ENCODE measurements around the gene EDDM13. TPM values are rescaled to one million over a fixed set of nuclear protein-coding genes. Genes with fewer than 3 reads are reported as not detected.
"Not testable (repeated sequence)": the region's sequence is repeated elsewhere in the genome, so short reads cannot be mapped to it uniquely, and the experiment has no call there.

Gene EDDM13
- polyA plus RNA-seq, 2 donors = 2.8 to 3.0 TPM

- 81 to 84% methylated on average over 8 of the region's 8 CpGs for WGBS, 2 donors
Observed at GRCh38 chr19:56337077-56337476, 64.5 kb downstream of the EDDM13 start.

GRCh38 chr19:56339031-56339430 is 66.5 kb downstream of the EDDM13 start:
- not testable (repeated sequence) for H3K9me3 ChIP-seq (ENCODE audit: control insufficient read depth in 2 of 2, insufficient read depth in 1 of 2, low read depth in 1 of 2, low read length in 1 of 2); H3K4me1 ChIP-seq (ENCODE audit: control insufficient read depth in 2 of 2, insufficient read depth in 2 of 2, low read length in 1 of 2); H3K27ac ChIP-seq (ENCODE audit: low read depth in 2 of 2, low read length in 1 of 2); H3K4me3 ChIP-seq (ENCODE audit: low read depth in 1 of 2, low read length in 2 of 2); H3K27me3 ChIP-seq (ENCODE audit: control insufficient read depth in 1 of 2, insufficient read depth in 2 of 2, low read length in 2 of 2); H3K36me3 ChIP-seq (ENCODE audit: control insufficient read depth in 2 of 2, insufficient read depth in 2 of 2, low read length in 1 of 2)
- 90 to 97% methylated on average over 6 to 7 of the region's 10 CpGs for whole genome bisulfite sequencing, 2 donors

More at GRCh38 chr19:56337077-56337476, 64.5 kb downstream of the EDDM13 start:
- not testable (repeated sequence) for H3K9me3 ChIP-seq (ENCODE audit: control insufficient read depth in 2 of 2, insufficient read depth in 1 of 2, low read depth in 1 of 2, low read length in 1 of 2); H3K4me3 ChIP-seq (ENCODE audit: low read depth in 1 of 2, low read length in 2 of 2); H3K27me3 ChIP-seq (ENCODE audit: control insufficient read depth in 1 of 2, insufficient read depth in 2 of 2, low read length in 2 of 2); H3K27ac ChIP-seq (ENCODE audit: low read depth in 2 of 2, low read length in 1 of 2); H3K4me1 ChIP-seq (ENCODE audit: control insufficient read depth in 2 of 2, insufficient read depth in 2 of 2, low read length in 1 of 2); H3K36me3 ChIP-seq (ENCODE audit: control insufficient read depth in 2 of 2, insufficient read depth in 2 of 2, low read length in 1 of 2)

- Histone ChIP-seq H3K27me3 (ENCODE audit: control insufficient read depth in 1 of 2, insufficient read depth in 2 of 2, low read length in 2 of 2) (no peaks in the 10 kb centered on the region), H3K4me1 (ENCODE audit: control insufficient read depth in 2 of 2, insufficient read depth in 2 of 2, low read length in 1 of 2) (no peaks in the 10 kb centered on the region), H3K36me3 (ENCODE audit: control insufficient read depth in 2 of 2, insufficient read depth in 2 of 2, low read length in 1 of 2) (no peaks in the 10 kb centered on the region), H3K4me3 (ENCODE audit: low read depth in 1 of 2, low read length in 2 of 2) (no peak overlapping the region), H3K9me3 (ENCODE audit: control insufficient read depth in 2 of 2, insufficient read depth in 1 of 2, low read depth in 1 of 2, low read length in 1 of 2) (peaks cover 0 to 2% of the 10 kb centered on the region in 2 donors), H3K27ac (ENCODE audit: low read depth in 2 of 2, low read length in 1 of 2) (no peak overlapping the region)
Observed at GRCh38 chr19:56341948-56342347, 69.4 kb downstream of the EDDM13 start.

GRCh38 chr19:56347163-56347778 is 74.7 kb downstream of the EDDM13 start:
- no peak overlapping the region for H3K4me3 ChIP-seq (ENCODE audit: low read depth in 1 of 2, low read length in 2 of 2)

GRCh38 chr19:56348289-56348877 is 75.8 kb downstream of the EDDM13 start:
- H3K27ac ChIP-seq (ENCODE audit: low read depth in 2 of 2, low read length in 1 of 2) = no peak overlapping the region
- no peaks in the 10 kb centered on the region for H3K9me3 ChIP-seq (ENCODE audit: control insufficient read depth in 2 of 2, insufficient read depth in 1 of 2, low read depth in 1 of 2, low read length in 1 of 2)
- no peaks in the 10 kb centered on the region for H3K4me1 ChIP-seq (ENCODE audit: control insufficient read depth in 2 of 2, insufficient read depth in 2 of 2, low read length in 1 of 2)
- no peaks in the 10 kb centered on the region for H3K27me3 ChIP-seq (ENCODE audit: control insufficient read depth in 1 of 2, insufficient read depth in 2 of 2, low read length in 2 of 2)
- no peaks in the 10 kb centered on the region for H3K36me3 ChIP-seq (ENCODE audit: control insufficient read depth in 2 of 2, insufficient read depth in 2 of 2, low read length in 1 of 2)
- no peak overlapping the region for H3K4me3 ChIP-seq (ENCODE audit: low read depth in 1 of 2, low read length in 2 of 2)
- 61 to 64% methylated on average over 5 of the region's 5 CpGs for WGBS, 2 donors

More at GRCh38 chr19:56347163-56347778, 74.7 kb downstream of the EDDM13 start:
- no peaks in the 10 kb centered on the region for H3K9me3 ChIP-seq (ENCODE audit: control insufficient read depth in 2 of 2, insufficient read depth in 1 of 2, low read depth in 1 of 2, low read length in 1 of 2)
- no peaks in the 10 kb centered on the region for H3K36me3 ChIP-seq (ENCODE audit: control insufficient read depth in 2 of 2, insufficient read depth in 2 of 2, low read length in 1 of 2)
- no peaks in the 10 kb centered on the region for H3K27me3 ChIP-seq (ENCODE audit: control insufficient read depth in 1 of 2, insufficient read depth in 2 of 2, low read length in 2 of 2)
- WGBS, 2 donors = 66 to 79% methylated on average over 7 of the region's 7 CpGs
- no peaks in the 10 kb centered on the region for H3K4me1 ChIP-seq (ENCODE audit: control insufficient read depth in 2 of 2, insufficient read depth in 2 of 2, low read length in 1 of 2)
- no peak overlapping the region for H3K27ac ChIP-seq (ENCODE audit: low read depth in 2 of 2, low read length in 1 of 2)

- Histone ChIP-seq H3K9me3 (ENCODE audit: control insufficient read depth in 2 of 2, insufficient read depth in 1 of 2, low read depth in 1 of 2, low read length in 1 of 2) (no peaks in the 10 kb centered on the region), H3K4me3 (ENCODE audit: low read depth in 1 of 2, low read length in 2 of 2) (no peak overlapping the region), H3K27ac (ENCODE audit: low read depth in 2 of 2, low read length in 1 of 2) (no peak overlapping the region), H3K36me3 (ENCODE audit: control insufficient read depth in 2 of 2, insufficient read depth in 2 of 2, low read length in 1 of 2) (no peaks in the 10 kb centered on the region), H3K27me3 (ENCODE audit: control insufficient read depth in 1 of 2, insufficient read depth in 2 of 2, low read length in 2 of 2) (no peaks in the 10 kb centered on the region), H3K4me1 (ENCODE audit: control insufficient read depth in 2 of 2, insufficient read depth in 2 of 2, low read length in 1 of 2) (no peaks in the 10 kb centered on the region)
- WGBS, 2 donors = 17 to 19% methylated on average over 8 of the region's 8 CpGs
Observed at GRCh38 chr19:56350416-56351045, 78.0 kb downstream of the EDDM13 start.

GRCh38 chr19:56351208-56351607 is 78.7 kb downstream of the EDDM13 start:
- WGBS, 2 donors = 76 to 79% methylated on average over 6 of the region's 6 CpGs
- Histone ChIP-seq H3K4me3 (ENCODE audit: low read depth in 1 of 2, low read length in 2 of 2) (no peak overlapping the region), H3K36me3 (ENCODE audit: control insufficient read depth in 2 of 2, insufficient read depth in 2 of 2, low read length in 1 of 2) (no peaks in the 10 kb centered on the region), H3K27ac (ENCODE audit: low read depth in 2 of 2, low read length in 1 of 2) (no peak overlapping the region), H3K27me3 (ENCODE audit: control insufficient read depth in 1 of 2, insufficient read depth in 2 of 2, low read length in 2 of 2) (no peaks in the 10 kb centered on the region), H3K4me1 (ENCODE audit: control insufficient read depth in 2 of 2, insufficient read depth in 2 of 2, low read length in 1 of 2) (no peaks in the 10 kb centered on the region), H3K9me3 (ENCODE audit: control insufficient read depth in 2 of 2, insufficient read depth in 1 of 2, low read depth in 1 of 2, low read length in 1 of 2) (no peaks in the 10 kb centered on the region)

GRCh38 chr19:56355517-56355916 is 83.0 kb downstream of the EDDM13 start:
- Histone ChIP-seq H3K4me1 (ENCODE audit: control insufficient read depth in 2 of 2, insufficient read depth in 2 of 2, low read length in 1 of 2) (no peaks in the 10 kb centered on the region), H3K4me3 (ENCODE audit: low read depth in 1 of 2, low read length in 2 of 2) (no peak overlapping the region), H3K27me3 (ENCODE audit: control insufficient read depth in 1 of 2, insufficient read depth in 2 of 2, low read length in 2 of 2) (no peaks in the 10 kb centered on the region), H3K9me3 (ENCODE audit: control insufficient read depth in 2 of 2, insufficient read depth in 1 of 2, low read depth in 1 of 2, low read length in 1 of 2) (no peaks in the 10 kb centered on the region), H3K36me3 (ENCODE audit: control insufficient read depth in 2 of 2, insufficient read depth in 2 of 2, low read length in 1 of 2) (no peaks in the 10 kb centered on the region), H3K27ac (ENCODE audit: low read depth in 2 of 2, low read length in 1 of 2) (no peak overlapping the region)
- 60 to 84% methylated on average over 1 of the region's 1 CpG for WGBS, 2 donors

- H3K27me3 ChIP-seq (ENCODE audit: control insufficient read depth in 1 of 2, insufficient read depth in 2 of 2, low read length in 2 of 2) = no peaks in the 10 kb centered on the region
- H3K27ac ChIP-seq (ENCODE audit: low read depth in 2 of 2, low read length in 1 of 2) = no peak overlapping the region
- no peaks in the 10 kb centered on the region for H3K4me1 ChIP-seq (ENCODE audit: control insufficient read depth in 2 of 2, insufficient read depth in 2 of 2, low read length in 1 of 2)
- 80 to 88% methylated on average over 2 of the region's 2 CpGs for WGBS, 2 donors
- no peak overlapping the region for H3K4me3 ChIP-seq (ENCODE audit: low read depth in 1 of 2, low read length in 2 of 2)
- no peaks in the 10 kb centered on the region for H3K36me3 ChIP-seq (ENCODE audit: control insufficient read depth in 2 of 2, insufficient read depth in 2 of 2, low read length in 1 of 2)
- peaks cover 3% of the 10 kb centered on the region in 2 donors for H3K9me3 ChIP-seq (ENCODE audit: control insufficient read depth in 2 of 2, insufficient read depth in 1 of 2, low read depth in 1 of 2, low read length in 1 of 2)
Observed at GRCh38 chr19:56356944-56357343, 84.4 kb downstream of the EDDM13 start.
